ENCODE results near the gene NEK7.

The NEK7 gene

GRCh38 chr1:198326915-198327314, 170.1 kb downstream of the NEK7 start:
- no peak for TF ChIP-seq CTCF (conservative IDR thresholded peaks at IDR 0.05; ENCODE audit: low read depth, low read length)
- peak; percentile 12 for DNase-seq (ENCODE audit: low read depth)
- no peak overlapping the region for H3K4me3 ChIP-seq (ENCODE audit: low read depth, low read length)

- no peak for TF ChIP-seq CTCF (conservative IDR thresholded peaks at IDR 0.05; ENCODE audit: low read depth, low read length)
- H3K4me3 ChIP-seq (ENCODE audit: low read depth, low read length): no peak overlapping the region
- DNase-seq (ENCODE audit: low read depth): no peak
Observed at GRCh38 chr1:198328458-198329032, 171.7 kb downstream of the NEK7 start.

- H3K4me3 ChIP-seq (ENCODE audit: low read depth, low read length): no peak overlapping the region
- TF ChIP-seq CTCF (conservative IDR thresholded peaks at IDR 0.05; ENCODE audit: low read depth, low read length): no peak
- DNase-seq (ENCODE audit: low read depth): peak; percentile 20
Observed at GRCh38 chr1:198330982-198331615, 174.3 kb downstream of the NEK7 start.

- DNase-seq (ENCODE audit: low read depth): peak; percentile 25
- H3K4me3 ChIP-seq (ENCODE audit: low read depth, low read length): no peak overlapping the region
- TF ChIP-seq CTCF (conservative IDR thresholded peaks at IDR 0.05; ENCODE audit: low read depth, low read length): no peak
Observed at GRCh38 chr1:198333744-198334143, 176.9 kb downstream of the NEK7 start.

GRCh38 chr1:198335663-198336062, 178.9 kb downstream of the NEK7 start:
- no peak for TF ChIP-seq CTCF (conservative IDR thresholded peaks at IDR 0.05; ENCODE audit: low read depth, low read length)
- DNase-seq (ENCODE audit: low read depth): no peak
- H3K4me3 ChIP-seq (ENCODE audit: low read depth, low read length): no peak overlapping the region

- no peak overlapping the region for H3K4me3 ChIP-seq (ENCODE audit: low read depth, low read length)
- DNase-seq (ENCODE audit: low read depth): no peak
- no peak for TF ChIP-seq CTCF (conservative IDR thresholded peaks at IDR 0.05; ENCODE audit: low read depth, low read length)
Observed at GRCh38 chr1:198337886-198338285, 181.1 kb downstream of the NEK7 start.

- no peak for DNase-seq (ENCODE audit: low read depth)
- H3K4me3 ChIP-seq (ENCODE audit: low read depth, low read length): no peak overlapping the region
- TF ChIP-seq CTCF (conservative IDR thresholded peaks at IDR 0.05; ENCODE audit: low read depth, low read length): no peak
Observed at GRCh38 chr1:198340139-198340538, 183.3 kb downstream of the NEK7 start.
